LNCaP clone FGC (cell line): ENCODE results near the gene MXRA5.

Experiments
- DNase-seq: peaks from one replicate; pipeline ENCODE4 v3.0.0-alpha.2; 2011; ENCODE audit warnings: low read depth
- H3K4me3 ChIP-seq: 2 replicates; pipeline ENCODE4 v1.5.1; 2011; ENCODE audit warnings: mild to moderate bottlenecking, low read depth, low read length, control low read depth
- TF ChIP-seq, protein P1 (sequence below): IDR thresholded peaks from 2 replicates; pipeline ENCODE4 v1.5.1; 2012; ENCODE audit warnings: mild to moderate bottlenecking; ENCODE audit not compliant: control insufficient read depth, insufficient read depth; ENCODE audit errors: extremely low read depth

The MXRA5 gene, protein sequence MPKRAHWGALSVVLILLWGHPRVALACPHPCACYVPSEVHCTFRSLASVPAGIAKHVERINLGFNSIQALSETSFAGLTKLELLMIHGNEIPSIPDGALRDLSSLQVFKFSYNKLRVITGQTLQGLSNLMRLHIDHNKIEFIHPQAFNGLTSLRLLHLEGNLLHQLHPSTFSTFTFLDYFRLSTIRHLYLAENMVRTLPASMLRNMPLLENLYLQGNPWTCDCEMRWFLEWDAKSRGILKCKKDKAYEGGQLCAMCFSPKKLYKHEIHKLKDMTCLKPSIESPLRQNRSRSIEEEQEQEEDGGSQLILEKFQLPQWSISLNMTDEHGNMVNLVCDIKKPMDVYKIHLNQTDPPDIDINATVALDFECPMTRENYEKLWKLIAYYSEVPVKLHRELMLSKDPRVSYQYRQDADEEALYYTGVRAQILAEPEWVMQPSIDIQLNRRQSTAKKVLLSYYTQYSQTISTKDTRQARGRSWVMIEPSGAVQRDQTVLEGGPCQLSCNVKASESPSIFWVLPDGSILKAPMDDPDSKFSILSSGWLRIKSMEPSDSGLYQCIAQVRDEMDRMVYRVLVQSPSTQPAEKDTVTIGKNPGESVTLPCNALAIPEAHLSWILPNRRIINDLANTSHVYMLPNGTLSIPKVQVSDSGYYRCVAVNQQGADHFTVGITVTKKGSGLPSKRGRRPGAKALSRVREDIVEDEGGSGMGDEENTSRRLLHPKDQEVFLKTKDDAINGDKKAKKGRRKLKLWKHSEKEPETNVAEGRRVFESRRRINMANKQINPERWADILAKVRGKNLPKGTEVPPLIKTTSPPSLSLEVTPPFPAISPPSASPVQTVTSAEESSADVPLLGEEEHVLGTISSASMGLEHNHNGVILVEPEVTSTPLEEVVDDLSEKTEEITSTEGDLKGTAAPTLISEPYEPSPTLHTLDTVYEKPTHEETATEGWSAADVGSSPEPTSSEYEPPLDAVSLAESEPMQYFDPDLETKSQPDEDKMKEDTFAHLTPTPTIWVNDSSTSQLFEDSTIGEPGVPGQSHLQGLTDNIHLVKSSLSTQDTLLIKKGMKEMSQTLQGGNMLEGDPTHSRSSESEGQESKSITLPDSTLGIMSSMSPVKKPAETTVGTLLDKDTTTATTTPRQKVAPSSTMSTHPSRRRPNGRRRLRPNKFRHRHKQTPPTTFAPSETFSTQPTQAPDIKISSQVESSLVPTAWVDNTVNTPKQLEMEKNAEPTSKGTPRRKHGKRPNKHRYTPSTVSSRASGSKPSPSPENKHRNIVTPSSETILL (N-terminal part only)

DNA sequence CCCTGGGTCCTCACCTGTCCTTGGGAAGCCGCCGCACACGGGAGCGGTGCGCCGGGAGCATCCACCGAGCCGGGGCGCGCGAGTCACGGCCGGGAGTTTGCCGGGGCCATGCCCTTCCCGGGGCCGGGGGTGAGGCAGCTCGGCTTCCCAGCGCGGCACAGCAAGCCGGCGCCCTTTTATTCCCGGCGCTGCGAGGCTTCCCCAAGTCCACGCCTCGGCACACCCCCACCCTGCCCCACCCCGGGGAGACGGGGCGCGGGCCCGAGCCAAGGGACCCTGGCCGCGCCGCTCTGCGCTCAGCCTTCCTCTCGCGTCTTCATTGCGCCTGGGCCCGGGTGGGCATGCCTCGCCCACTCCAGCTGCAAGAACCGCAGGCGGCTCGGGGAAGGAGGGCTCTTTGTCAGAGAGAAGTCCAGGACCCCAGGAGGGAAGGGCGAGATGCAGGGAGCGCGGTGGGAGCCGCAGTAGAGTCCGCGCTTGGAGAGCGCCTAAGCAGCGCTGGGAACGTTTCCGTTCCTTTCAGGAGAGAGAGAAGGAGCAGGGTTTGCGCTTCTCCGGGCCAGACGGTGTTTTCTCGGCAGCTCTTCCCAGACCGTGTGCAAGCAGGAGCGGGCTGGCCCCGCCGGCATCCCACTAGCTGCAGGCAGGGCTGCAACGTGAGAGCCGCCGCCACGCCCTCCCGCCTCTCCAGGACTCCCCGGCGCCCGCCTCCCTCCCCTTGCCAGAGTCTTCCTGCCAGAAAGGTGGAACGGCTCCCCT lies at the start of gene MXRA5:
Gene MXRA5, minus strand, starts transcription at position 152 of the 759 bp plus-strand sequence. CDS start 2,819 bp downstream, outside the sequence.
- H3K4me3 ChIP-seq: no peak within 1 kb of the TSS
- DNase-seq: no peak
- TF ChIP-seq, protein P1, sequence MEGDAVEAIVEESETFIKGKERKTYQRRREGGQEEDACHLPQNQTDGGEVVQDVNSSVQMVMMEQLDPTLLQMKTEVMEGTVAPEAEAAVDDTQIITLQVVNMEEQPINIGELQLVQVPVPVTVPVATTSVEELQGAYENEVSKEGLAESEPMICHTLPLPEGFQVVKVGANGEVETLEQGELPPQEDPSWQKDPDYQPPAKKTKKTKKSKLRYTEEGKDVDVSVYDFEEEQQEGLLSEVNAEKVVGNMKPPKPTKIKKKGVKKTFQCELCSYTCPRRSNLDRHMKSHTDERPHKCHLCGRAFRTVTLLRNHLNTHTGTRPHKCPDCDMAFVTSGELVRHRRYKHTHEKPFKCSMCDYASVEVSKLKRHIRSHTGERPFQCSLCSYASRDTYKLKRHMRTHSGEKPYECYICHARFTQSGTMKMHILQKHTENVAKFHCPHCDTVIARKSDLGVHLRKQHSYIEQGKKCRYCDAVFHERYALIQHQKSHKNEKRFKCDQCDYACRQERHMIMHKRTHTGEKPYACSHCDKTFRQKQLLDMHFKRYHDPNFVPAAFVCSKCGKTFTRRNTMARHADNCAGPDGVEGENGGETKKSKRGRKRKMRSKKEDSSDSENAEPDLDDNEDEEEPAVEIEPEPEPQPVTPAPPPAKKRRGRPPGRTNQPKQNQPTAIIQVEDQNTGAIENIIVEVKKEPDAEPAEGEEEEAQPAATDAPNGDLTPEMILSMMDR: no peak

DNA sequence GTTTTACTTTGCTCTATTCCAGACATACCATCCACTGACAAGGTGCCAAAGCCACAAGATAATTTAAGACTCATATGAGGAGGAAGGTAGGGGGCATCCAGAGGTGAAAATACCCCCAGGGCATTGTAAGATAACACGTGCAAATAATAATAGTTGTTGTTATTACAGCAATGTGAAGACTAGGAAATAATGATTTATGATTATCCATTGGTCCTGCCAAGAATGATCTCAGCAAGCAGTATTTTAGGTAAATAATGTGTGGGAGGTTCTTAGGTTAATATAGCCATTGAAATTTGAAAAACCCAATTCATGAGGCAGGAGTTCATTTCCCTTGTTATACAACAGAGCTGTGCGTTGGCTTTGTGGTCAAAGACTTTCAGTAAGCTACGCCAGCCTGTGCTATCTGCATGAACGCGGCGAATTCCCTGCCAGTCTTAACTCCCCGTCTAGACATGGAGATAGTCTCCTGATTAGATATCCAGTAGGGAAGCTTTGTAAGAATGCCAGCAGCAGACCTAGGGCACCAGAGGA lies 47.2 kb upstream of the MXRA5 start:
- H3K4me3 ChIP-seq: no peak overlapping the region
- no peak for DNase-seq
- TF ChIP-seq, protein P1: no peak

DNA sequence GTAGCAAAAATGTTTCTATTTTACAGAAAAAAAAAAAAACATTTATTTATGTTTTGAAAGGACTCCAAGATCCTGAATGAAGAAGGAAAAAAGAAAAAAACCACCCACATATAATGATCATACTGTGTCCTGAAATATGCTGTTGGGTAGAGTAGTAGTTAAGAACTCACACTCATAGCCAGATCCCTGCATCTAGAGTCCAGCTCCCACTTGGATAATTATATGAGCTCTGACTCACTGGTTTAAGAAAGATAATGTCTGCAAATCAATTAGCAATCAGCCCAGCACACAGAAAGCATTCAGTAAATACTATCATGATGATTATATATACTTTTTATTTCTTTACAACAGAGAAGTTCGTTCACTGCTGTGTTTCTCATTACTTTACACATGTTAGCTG lies 46.7 kb upstream of the MXRA5 start:
- H3K4me3 ChIP-seq: no peak overlapping the region
- TF ChIP-seq, protein P1: no peak
- DNase-seq: no peak

DNA sequence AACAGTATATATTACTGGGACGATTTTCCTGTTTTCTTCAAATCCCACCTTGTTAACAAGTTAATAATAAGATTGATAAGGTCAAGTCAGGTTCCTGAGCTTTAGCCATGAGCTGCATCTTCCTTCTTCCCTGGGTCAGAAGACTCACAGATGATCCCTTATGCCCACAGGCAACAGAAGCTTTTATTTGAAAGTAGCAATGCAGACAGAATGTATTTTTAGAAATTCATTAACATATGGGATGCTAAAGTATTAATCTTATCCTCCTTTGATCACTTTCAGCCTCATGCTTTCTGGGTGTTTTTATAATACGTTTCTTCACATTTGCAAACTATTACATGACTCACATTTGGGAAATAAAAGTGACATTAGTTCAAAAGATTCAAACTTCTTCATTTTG lies 42.0 kb upstream of the MXRA5 start:
- H3K4me3 ChIP-seq: no peak overlapping the region
- no peak for DNase-seq
- TF ChIP-seq, protein P1: no peak

DNA sequence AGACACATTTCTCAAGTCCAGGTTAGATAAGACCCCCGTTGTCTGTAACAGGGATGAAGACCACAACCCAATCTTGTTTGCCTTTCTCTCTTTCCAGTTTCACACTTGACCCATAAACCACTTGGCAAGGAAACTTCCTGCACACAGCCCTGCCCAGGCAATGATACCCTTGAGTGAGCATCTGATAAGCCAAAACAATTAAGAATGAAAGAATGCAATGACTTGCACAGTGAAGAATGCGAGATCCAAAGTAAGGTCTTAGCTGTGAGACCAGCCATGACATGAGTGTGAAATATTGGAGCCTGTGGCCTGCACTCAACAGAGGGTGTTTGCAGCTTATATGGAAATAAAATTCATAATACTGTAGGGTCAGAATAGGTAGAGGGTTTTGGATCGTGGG lies 37.9 kb upstream of the MXRA5 start:
- TF ChIP-seq, protein P1: no peak
- DNase-seq: no peak
- no peak overlapping the region for H3K4me3 ChIP-seq

DNA sequence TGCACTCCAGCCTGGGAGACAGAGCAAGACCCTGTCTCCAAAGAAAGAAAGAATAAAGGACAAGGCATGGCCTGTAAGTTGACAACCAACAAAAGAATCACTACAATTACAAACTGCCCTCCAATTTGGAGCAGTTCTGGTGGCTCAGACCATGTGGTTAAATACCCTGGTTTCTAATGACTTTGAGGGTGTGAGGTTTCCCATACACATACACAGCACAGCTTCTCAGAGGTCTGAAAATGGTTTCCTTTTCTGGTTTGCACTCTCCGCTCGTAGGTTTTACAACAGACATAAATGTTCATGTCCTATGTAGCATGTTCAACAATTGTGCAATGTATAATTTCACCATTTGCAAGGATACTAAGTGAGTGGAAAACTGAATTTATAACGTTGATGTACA lies 34.2 kb upstream of the MXRA5 start:
- no peak for DNase-seq
- no peak overlapping the region for H3K4me3 ChIP-seq
- TF ChIP-seq, protein P1: no peak
